BE2C (cell line): ENCODE measurements around the gene KAZN.

Experiments used
- DNase-seq: peaks from one replicate; pipeline ENCODE4 v3.0.0-alpha.2; 2020
- H3K27me3 ChIP-seq: fragments of 250-450 bp; sonication (Bioruptor Pico); 2 replicates; pipeline ENCODE4 v1.5.1; 2020; ENCODE audit warnings: mild to moderate bottlenecking
- H3K36me3 ChIP-seq: fragments of 250-450 bp; sonication (Bioruptor Pico); 2 replicates; pipeline ENCODE4 v1.5.1; 2020; ENCODE audit warnings: mild to moderate bottlenecking
- H3K4me1 ChIP-seq: fragments of 250-450 bp; sonication (Bioruptor Pico); 2 replicates; pipeline ENCODE4 v1.5.1; 2020
- H3K4me3 ChIP-seq: 2 replicates; pipeline ENCODE4 v1.5.1; 2011; ENCODE audit warnings: low read depth, low read length
- H3K9me3 ChIP-seq: fragments of 250-450 bp; sonication (Bioruptor Pico); 2 replicates; pipeline ENCODE4 v1.5.1; 2020
- CTCF ChIP-seq: IDR thresholded peaks from 2 replicates; pipeline ENCODE4 v1.5.1; 2012; ENCODE audit warnings: mild to moderate bottlenecking, low read depth, low read length

The KAZN gene

GRCh38 chr1:14759843-14760242, 161.4 kb downstream of the KAZN start:
- TF ChIP-seq CTCF = no peak
- Histone ChIP-seq H3K36me3 (no peaks in the 10 kb centered on the region), H3K4me1 (no peaks in the 10 kb centered on the region), H3K9me3 (no peaks in the 10 kb centered on the region), H3K4me3 (no peak overlapping the region), H3K27me3 (no peaks in the 10 kb centered on the region)
- DNase-seq = no peak

- Histone ChIP-seq H3K27me3 (no peaks in the 10 kb centered on the region), H3K4me3 (no peak overlapping the region), H3K9me3 (no peaks in the 10 kb centered on the region), H3K36me3 (no peaks in the 10 kb centered on the region), H3K4me1 (no peaks in the 10 kb centered on the region)
- no peak for TF ChIP-seq CTCF
- DNase-seq = no peak
Measured at GRCh38 chr1:14760780-14761179, 162.3 kb downstream of the KAZN start.

GRCh38 chr1:14761291-14762153, 163.0 kb downstream of the KAZN start:
- Histone ChIP-seq H3K27me3 (no peaks in the 10 kb centered on the region), H3K9me3 (no peaks in the 10 kb centered on the region), H3K4me1 (no peaks in the 10 kb centered on the region), H3K4me3 (no peak overlapping the region), H3K36me3 (no peaks in the 10 kb centered on the region)
- no peak for DNase-seq
- TF ChIP-seq CTCF = no peak

GRCh38 chr1:14763977-14764376, 165.5 kb downstream of the KAZN start:
- no peak for TF ChIP-seq CTCF
- H3K9me3 ChIP-seq = no peaks in the 10 kb centered on the region
- H3K36me3 ChIP-seq = no peaks in the 10 kb centered on the region
- H3K4me1 ChIP-seq = no peaks in the 10 kb centered on the region
- H3K4me3 ChIP-seq = no peak overlapping the region
- no peak for DNase-seq
- H3K27me3 ChIP-seq = no peaks in the 10 kb centered on the region

- Histone ChIP-seq H3K9me3 (no peaks in the 10 kb centered on the region), H3K4me1 (no peaks in the 10 kb centered on the region), H3K4me3 (no peak overlapping the region), H3K27me3 (no peaks in the 10 kb centered on the region), H3K36me3 (no peaks in the 10 kb centered on the region)
- no peak for DNase-seq
- no peak for TF ChIP-seq CTCF
Measured at GRCh38 chr1:14765773-14766172, 167.3 kb downstream of the KAZN start.

GRCh38 chr1:14767075-14767474, 168.6 kb downstream of the KAZN start:
- H3K36me3 ChIP-seq = no peaks in the 10 kb centered on the region
- H3K4me1 ChIP-seq = no peaks in the 10 kb centered on the region
- DNase-seq = no peak
- TF ChIP-seq CTCF = no peak
- H3K9me3 ChIP-seq = no peaks in the 10 kb centered on the region
- no peak overlapping the region for H3K4me3 ChIP-seq
- no peaks in the 10 kb centered on the region for H3K27me3 ChIP-seq
